NT2/D1 (cell line): ENCODE data around the gene UBE2J2.

Experiments used
- YY1 ChIP-seq: IDR thresholded peaks from 2 replicates; pipeline ENCODE4 v1.6.1; 2011; ENCODE audit not compliant: insufficient read length, insufficient read depth
- ZNF274 ChIP-seq: IDR thresholded peaks from 2 replicates; pipeline ENCODE4 v1.6.1; 2011; ENCODE audit warnings: mild to moderate bottlenecking, low read depth, low read length

- TF ChIP-seq ZNF274 (no peak), YY1 (no peak)
Observed at GRCh38 chr1:1215080-1215676, 58.5 kb downstream of the UBE2J2 start.
